CD4-positive, alpha-beta T cell treated with Interleukin-1 beta for 1 hour (primary cell): ENCODE results near the gene PARD3B.

ENCODE experiments used
- DNase-seq, 2 donors: peaks; one replicate each; pipeline ENCODE4 v3.0.0-alpha.2; 2020 to 2022

Gene PARD3B

GRCh38 chr2:205654878-205655605, 1109.8 kb downstream of the PARD3B start:
- DNase-seq = no peak

- no peak for DNase-seq
Measured at GRCh38 chr2:205655779-205656456, 1110.6 kb downstream of the PARD3B start.

- DNase-seq = no peak
Measured at GRCh38 chr2:205656461-205656860, 1111.2 kb downstream of the PARD3B start.

- DNase-seq = no peak
Measured at GRCh38 chr2:205656941-205657340, 1111.7 kb downstream of the PARD3B start.

GRCh38 chr2:205657579-205657978, 1112.3 kb downstream of the PARD3B start:
- no peak for DNase-seq

GRCh38 chr2:205658068-205658467, 1112.8 kb downstream of the PARD3B start:
- DNase-seq = no peak

- no peak for DNase-seq
Measured at GRCh38 chr2:205658572-205658971, 1113.3 kb downstream of the PARD3B start.

- no peak for DNase-seq
Measured at GRCh38 chr2:205659922-205660321, 1114.6 kb downstream of the PARD3B start.

GRCh38 chr2:205660521-205661124, 1115.3 kb downstream of the PARD3B start:
- DNase-seq = no peak

GRCh38 chr2:205661281-205661680, 1116.0 kb downstream of the PARD3B start:
- no peak for DNase-seq

GRCh38 chr2:205662206-205662965, 1117.1 kb downstream of the PARD3B start:
- DNase-seq = no peak

GRCh38 chr2:205665791-205666190, 1120.5 kb downstream of the PARD3B start:
- no peak for DNase-seq
